Measurements from ENCODE around the gene TMEM185B.

TMEM185B gene

GRCh38 chr2:120230515-120231471 lies 7.6 kb upstream of the TMEM185B start:
- peak; percentile 28 for DNase-seq

- DNase-seq = no peak
These were observed 6.1 kb upstream of the TMEM185B start for GRCh38 chr2:120229341-120229740.

GRCh38 chr2:120228503-120228902 lies 5.3 kb upstream of the TMEM185B start:
- no peak for DNase-seq

GRCh38 chr2:120227111-120227991 lies 4.2 kb upstream of the TMEM185B start:
- no peak for DNase-seq

- DNase-seq = no peak
These were observed 3.1 kb upstream of the TMEM185B start for GRCh38 chr2:120226316-120226715.

GRCh38 chr2:120225549-120226065 lies 2.4 kb upstream of the TMEM185B start:
- DNase-seq = no peak

- no peak for DNase-seq
These were observed 1.7 kb upstream of the TMEM185B start for GRCh38 chr2:120224735-120225548.

GRCh38 chr2:120224256-120224655 lies 1.1 kb upstream of the TMEM185B start:
- no peak for DNase-seq

GRCh38 chr2:120222186-120223033 lies 790 bp downstream of the TMEM185B start:
- DNase-seq = no peak

- DNase-seq = no peak
These were observed 1.6 kb downstream of the TMEM185B start for GRCh38 chr2:120221616-120222015.

GRCh38 chr2:120220756-120221155 lies 2.4 kb downstream of the TMEM185B start:
- no peak for DNase-seq

GRCh38 chr2:120219766-120220165 lies 3.4 kb downstream of the TMEM185B start:
- no peak for DNase-seq

GRCh38 chr2:120219291-120219690 lies 3.9 kb downstream of the TMEM185B start:
- DNase-seq = no peak

GRCh38 chr2:120218181-120218580 lies 5.0 kb downstream of the TMEM185B start:
- DNase-seq = no peak

GRCh38 chr2:120210270-120210693 lies 12.9 kb downstream of the TMEM185B start:
- peak; percentile 78 for DNase-seq

- no peak for DNase-seq
These were observed 13.6 kb downstream of the TMEM185B start for GRCh38 chr2:120209427-120210269.

- no peak for DNase-seq
These were observed 14.5 kb downstream of the TMEM185B start for GRCh38 chr2:120208381-120209353.

GRCh38 chr2:120206022-120206581 lies 17.1 kb downstream of the TMEM185B start:
- DNase-seq = peak; percentile 24
